HEK293T (cell line): Measurements from ENCODE around the gene ZNF865.

ENCODE experiments used
- ARNT ChIP-seq: fragments of 450-650 bp; IDR thresholded peaks from 2 replicates; pipeline ENCODE4 v1.6.1; 2017; ENCODE audit warnings: mild to moderate bottlenecking
- BHLHE40 ChIP-seq: fragments of 450-650 bp; IDR thresholded peaks from 2 replicates; pipeline ENCODE4 v1.6.1; 2016; ENCODE audit warnings: mild to moderate bottlenecking, moderate library complexity, borderline replicate concordance
- ELF4 ChIP-seq: fragments of 450-650 bp; IDR thresholded peaks from 2 replicates; pipeline ENCODE4 v1.6.1; 2017; ENCODE audit warnings: antibody characterized with exemption
- FOXM1 ChIP-seq: fragments of 450-650 bp; IDR thresholded peaks from 2 replicates; pipeline ENCODE4 v1.6.1; 2017; ENCODE audit warnings: mild to moderate bottlenecking, borderline replicate concordance
- HDGF ChIP-seq: fragments of 450-650 bp; IDR thresholded peaks from 2 replicates; pipeline ENCODE4 v1.6.1; 2017; ENCODE audit warnings: antibody characterized with exemption, borderline replicate concordance
- LEF1 ChIP-seq: fragments of 450-650 bp; IDR thresholded peaks from 2 replicates; pipeline ENCODE4 v1.6.1; 2017; ENCODE audit warnings: mild to moderate bottlenecking, borderline replicate concordance
- NFRKB ChIP-seq: fragments of 450-650 bp; IDR thresholded peaks from 2 replicates; pipeline ENCODE4 v1.6.1; 2016; ENCODE audit warnings: mild to moderate bottlenecking, moderate library complexity
- SP1 ChIP-seq: fragments of 450-650 bp; IDR thresholded peaks from 2 replicates; pipeline ENCODE4 v1.6.1; 2017
- TARDBP ChIP-seq: fragments of 450-650 bp; IDR thresholded peaks from 2 replicates; pipeline ENCODE4 v1.6.1; 2016
- ZNF384 ChIP-seq: fragments of 450-650 bp; IDR thresholded peaks from 2 replicates; pipeline ENCODE4 v1.6.1; 2016

- no peak for TF ChIP-seq HDGF
- TF ChIP-seq ZNF384, result no peak
- no peak for TF ChIP-seq FOXM1
- TF ChIP-seq ELF4, result no peak
- no peak for TF ChIP-seq LEF1
- no peak for TF ChIP-seq NFRKB
- TF ChIP-seq TARDBP, result no peak
- no peak for TF ChIP-seq BHLHE40
- TF ChIP-seq ARNT, result no peak
- TF ChIP-seq SP1, result no peak
Measured at GRCh38 chr19:55616395-55616875, 11.0 kb downstream of the ZNF865 start.
